Measurements from ENCODE around the gene VLDLR.

The VLDLR gene

DNA sequence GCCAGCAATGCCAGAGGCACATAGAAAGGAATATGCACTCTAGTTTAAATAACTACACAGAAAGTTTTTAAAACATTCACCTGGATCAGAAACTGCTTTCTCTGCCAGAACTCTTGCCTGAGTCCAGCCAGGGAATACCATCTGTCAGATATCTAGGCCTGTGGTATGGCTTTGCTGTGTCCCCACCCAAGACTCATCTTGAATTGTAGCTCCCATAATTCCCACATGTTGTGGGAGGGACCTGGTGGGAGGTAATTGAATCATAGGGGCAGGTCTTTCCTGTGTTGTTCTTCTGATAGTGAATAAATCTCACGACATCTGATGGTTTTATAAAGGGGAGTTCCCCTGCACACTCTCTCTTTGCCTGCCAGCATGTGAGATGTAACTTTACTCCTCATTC is 54.2 kb downstream of the VLDLR start:
- H3K9ac ChIP-seq (ENCODE audit: low read length), result no peak overlapping the region
- no peak overlapping the region for H3K4me3 ChIP-seq (ENCODE audit: low read length)
- no peaks in the 10 kb centered on the region for H3K9me3 ChIP-seq (ENCODE audit: control insufficient read depth, low read length)
- H3K27me3 ChIP-seq (ENCODE audit: control insufficient read depth, insufficient read depth, low read length), result no peaks in the 10 kb centered on the region
- H3K36me3 ChIP-seq (ENCODE audit: control insufficient read depth, insufficient read depth, low read length), result no peaks in the 10 kb centered on the region
- peaks cover 12% of the 10 kb centered on the region for H3K4me1 ChIP-seq (ENCODE audit: control insufficient read depth, insufficient read depth, low read length)

DNA sequence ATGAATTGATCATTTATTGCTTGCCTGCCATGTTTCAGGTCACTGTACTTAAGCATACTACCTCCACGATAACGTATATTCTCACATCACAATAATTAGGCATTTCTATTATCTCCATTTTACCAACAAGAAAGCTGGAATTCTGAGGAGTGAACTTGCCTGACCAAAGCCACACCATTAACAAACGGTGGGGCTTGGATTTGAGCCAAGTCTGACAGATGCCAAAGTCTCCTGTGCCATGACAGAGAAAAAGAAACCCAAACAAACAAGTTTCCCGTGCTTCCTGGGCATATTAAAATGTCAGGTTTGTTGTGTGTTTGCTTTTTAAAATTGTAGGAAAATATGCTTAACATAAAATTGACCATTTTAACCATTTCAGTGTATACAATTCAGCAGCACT is 54.9 kb downstream of the VLDLR start:
- no peaks in the 10 kb centered on the region for H3K27me3 ChIP-seq (ENCODE audit: control insufficient read depth, insufficient read depth, low read length)
- H3K9ac ChIP-seq (ENCODE audit: low read length), result no peak overlapping the region
- H3K9me3 ChIP-seq (ENCODE audit: control insufficient read depth, low read length), result no peaks in the 10 kb centered on the region
- no peaks in the 10 kb centered on the region for H3K36me3 ChIP-seq (ENCODE audit: control insufficient read depth, insufficient read depth, low read length)
- peaks cover 12% of the 10 kb centered on the region for H3K4me1 ChIP-seq (ENCODE audit: control insufficient read depth, insufficient read depth, low read length)
- H3K4me3 ChIP-seq (ENCODE audit: low read length), result no peak overlapping the region

DNA sequence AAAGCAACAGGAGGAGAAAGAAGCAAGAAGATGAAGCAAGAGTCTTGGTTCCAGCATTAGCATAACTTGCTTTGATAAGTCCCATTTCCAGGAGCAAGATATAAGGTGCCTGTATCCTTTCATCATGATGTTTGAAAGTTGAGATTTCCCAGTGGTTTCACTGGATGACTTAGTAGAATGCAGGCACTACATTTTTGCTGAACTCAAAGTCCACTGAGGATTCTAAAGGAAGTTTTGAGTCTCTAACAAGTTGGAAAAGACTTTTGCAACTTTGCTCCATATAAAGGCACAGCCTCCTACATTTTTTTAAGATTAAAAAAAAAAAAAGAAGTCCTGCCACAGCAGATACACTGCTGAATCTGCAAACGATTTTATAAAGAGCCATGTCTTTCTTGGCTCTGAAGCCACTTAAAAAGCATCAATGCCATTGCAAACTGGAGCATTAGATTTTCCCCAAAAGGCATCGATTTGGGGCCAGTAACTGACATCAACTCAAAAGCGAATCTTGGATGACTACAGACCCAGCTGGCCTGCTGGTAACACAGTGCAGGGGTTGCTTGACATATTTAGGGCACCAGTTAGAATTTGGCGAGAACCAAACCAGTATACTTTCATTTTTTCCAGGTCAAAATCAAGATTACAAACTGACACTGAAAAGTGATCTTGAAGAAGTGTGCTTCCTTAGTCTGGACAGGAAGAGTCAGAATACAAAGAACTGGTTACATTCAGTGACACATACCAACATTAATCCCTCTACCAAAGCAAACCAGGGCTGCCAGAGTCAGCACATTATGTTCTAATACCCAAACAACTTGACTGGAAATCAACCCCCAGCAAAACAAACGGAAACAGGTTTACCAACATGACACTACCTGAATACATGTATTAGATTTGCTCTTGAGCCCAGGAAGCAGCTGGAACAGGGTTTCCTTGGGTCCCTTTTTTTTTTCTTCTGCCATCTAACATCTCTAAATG is 56.6 kb downstream of the VLDLR start:
- Histone ChIP-seq H3K27me3 (ENCODE audit: control insufficient read depth, insufficient read depth, low read length) (no peaks in the 10 kb centered on the region), H3K9me3 (ENCODE audit: control insufficient read depth, low read length) (no peaks in the 10 kb centered on the region), H3K4me3 (ENCODE audit: low read length) (no peak overlapping the region), H3K36me3 (ENCODE audit: control insufficient read depth, insufficient read depth, low read length) (no peaks in the 10 kb centered on the region), H3K9ac (ENCODE audit: low read length) (no peak overlapping the region), H3K4me1 (ENCODE audit: control insufficient read depth, insufficient read depth, low read length) (peaks cover 12% of the 10 kb centered on the region)

DNA sequence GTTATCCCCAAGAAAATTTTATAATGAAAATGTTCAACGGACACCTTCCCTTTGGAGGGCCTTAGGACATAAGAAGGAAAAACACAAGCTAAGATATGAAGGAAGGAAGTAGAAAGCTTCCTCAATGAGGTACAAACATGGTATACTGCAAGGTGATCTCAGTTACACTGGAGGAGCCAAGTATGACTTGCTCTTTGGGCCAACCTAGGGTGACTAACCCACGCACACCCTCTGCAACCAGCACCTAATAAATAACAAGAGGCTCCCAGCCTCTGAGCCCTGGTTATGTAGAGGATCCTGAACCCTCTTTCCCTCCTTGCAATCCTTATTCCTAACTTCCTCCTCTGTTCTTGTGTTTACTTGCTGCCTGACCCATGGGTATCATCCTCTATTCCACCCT is 57.4 kb downstream of the VLDLR start:
- peaks cover 12% of the 10 kb centered on the region for H3K4me1 ChIP-seq (ENCODE audit: control insufficient read depth, insufficient read depth, low read length)
- H3K4me3 ChIP-seq (ENCODE audit: low read length), result no peak overlapping the region
- no peak overlapping the region for H3K9ac ChIP-seq (ENCODE audit: low read length)
- no peaks in the 10 kb centered on the region for H3K27me3 ChIP-seq (ENCODE audit: control insufficient read depth, insufficient read depth, low read length)
- no peaks in the 10 kb centered on the region for H3K36me3 ChIP-seq (ENCODE audit: control insufficient read depth, insufficient read depth, low read length)
- no peaks in the 10 kb centered on the region for H3K9me3 ChIP-seq (ENCODE audit: control insufficient read depth, low read length)

DNA sequence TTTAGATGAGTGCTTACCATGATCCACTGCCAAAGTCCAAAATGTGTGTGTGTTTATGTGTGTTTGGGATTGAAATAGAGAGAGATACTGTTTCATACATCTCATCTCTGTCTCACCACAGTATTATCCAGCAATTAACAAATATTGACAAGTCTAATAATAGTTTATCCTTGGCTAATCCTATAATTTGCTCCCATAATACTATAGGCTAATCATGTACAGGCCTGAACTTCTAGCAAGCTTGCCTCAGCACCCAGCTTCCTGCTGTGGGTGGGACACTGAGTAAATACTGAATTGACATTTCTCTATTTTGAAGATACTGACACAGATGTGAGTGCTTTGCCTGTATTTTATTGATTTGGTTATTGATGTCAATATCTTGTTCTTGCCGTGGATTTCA is 60.4 kb downstream of the VLDLR start:
- Histone ChIP-seq H3K27me3 (ENCODE audit: control insufficient read depth, insufficient read depth, low read length) (no peaks in the 10 kb centered on the region), H3K9me3 (ENCODE audit: control insufficient read depth, low read length) (no peaks in the 10 kb centered on the region), H3K36me3 (ENCODE audit: control insufficient read depth, insufficient read depth, low read length) (no peaks in the 10 kb centered on the region), H3K4me1 (ENCODE audit: control insufficient read depth, insufficient read depth, low read length) (no peaks in the 10 kb centered on the region), H3K9ac (ENCODE audit: low read length) (no peak overlapping the region), H3K4me3 (ENCODE audit: low read length) (no peak overlapping the region)

DNA sequence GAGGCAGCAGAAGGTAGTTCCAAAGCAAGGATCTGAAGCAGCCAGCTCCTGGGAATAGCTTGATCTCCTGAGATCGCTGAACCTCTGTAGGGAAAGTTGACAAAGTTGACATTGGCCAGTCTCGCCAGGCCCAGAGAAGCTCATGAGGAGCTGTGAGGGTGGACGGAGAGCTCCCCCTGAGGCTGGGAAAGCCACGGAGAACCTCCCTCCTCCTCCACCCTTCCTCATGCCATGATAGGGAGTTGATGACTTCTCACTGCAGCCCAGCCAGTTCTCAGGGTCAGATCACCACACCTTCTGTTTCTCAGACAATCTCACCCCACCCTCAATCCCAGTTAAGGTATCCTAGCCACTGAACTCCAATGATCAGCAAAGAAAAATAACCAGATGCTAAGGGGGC is 65.3 kb downstream of the VLDLR start:
- no peaks in the 10 kb centered on the region for H3K4me1 ChIP-seq (ENCODE audit: control insufficient read depth, insufficient read depth, low read length)
- H3K9me3 ChIP-seq (ENCODE audit: control insufficient read depth, low read length), result no peaks in the 10 kb centered on the region
- no peak overlapping the region for H3K9ac ChIP-seq (ENCODE audit: low read length)
- no peak overlapping the region for H3K4me3 ChIP-seq (ENCODE audit: low read length)
- H3K27me3 ChIP-seq (ENCODE audit: control insufficient read depth, insufficient read depth, low read length), result no peaks in the 10 kb centered on the region
- H3K36me3 ChIP-seq (ENCODE audit: control insufficient read depth, insufficient read depth, low read length), result no peaks in the 10 kb centered on the region

DNA sequence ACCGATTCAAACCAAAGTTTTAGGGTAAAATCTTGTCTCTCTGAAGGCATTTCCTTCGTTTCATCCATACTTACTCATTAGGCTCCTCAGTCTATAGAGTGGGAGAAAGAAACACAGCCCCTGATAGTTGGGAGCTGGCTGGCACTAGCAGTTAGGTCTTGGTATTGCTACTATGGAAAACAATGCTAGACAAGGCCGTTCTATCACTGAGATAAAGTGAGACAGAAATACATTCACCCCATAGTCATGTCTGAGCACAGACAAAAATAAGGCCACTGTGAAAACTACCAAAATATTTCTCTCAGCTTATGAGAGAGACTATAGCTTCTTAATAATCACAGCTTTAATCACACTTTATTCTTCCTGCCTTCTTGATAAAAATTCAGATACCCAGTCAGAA is 67.0 kb downstream of the VLDLR start:
- H3K27me3 ChIP-seq (ENCODE audit: control insufficient read depth, insufficient read depth, low read length), result no peaks in the 10 kb centered on the region
- H3K4me3 ChIP-seq (ENCODE audit: low read length), result no peak overlapping the region
- no peaks in the 10 kb centered on the region for H3K9me3 ChIP-seq (ENCODE audit: control insufficient read depth, low read length)
- H3K9ac ChIP-seq (ENCODE audit: low read length), result no peak overlapping the region
- H3K36me3 ChIP-seq (ENCODE audit: control insufficient read depth, insufficient read depth, low read length), result no peaks in the 10 kb centered on the region
- H3K4me1 ChIP-seq (ENCODE audit: control insufficient read depth, insufficient read depth, low read length), result no peaks in the 10 kb centered on the region

DNA sequence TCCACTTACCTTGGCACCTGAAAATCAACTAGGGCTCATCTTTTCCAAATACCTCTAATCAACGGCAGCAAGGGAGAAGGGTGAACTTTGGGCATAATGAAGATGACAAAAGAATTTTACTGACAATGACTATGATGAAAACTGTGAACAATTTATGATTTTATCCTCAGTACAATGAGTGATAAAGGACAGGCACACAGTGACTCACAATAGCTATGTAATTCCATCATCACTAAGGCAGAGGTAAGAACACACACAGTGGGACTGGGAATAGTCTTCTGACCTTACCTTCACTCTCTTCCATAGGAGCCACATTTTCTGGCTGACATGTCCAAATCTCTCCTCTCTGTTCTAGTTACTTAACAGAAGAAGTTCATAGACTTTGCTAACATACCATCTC is 69.6 kb downstream of the VLDLR start:
- Histone ChIP-seq H3K9ac (ENCODE audit: low read length) (no peak overlapping the region), H3K36me3 (ENCODE audit: control insufficient read depth, insufficient read depth, low read length) (no peaks in the 10 kb centered on the region), H3K4me1 (ENCODE audit: control insufficient read depth, insufficient read depth, low read length) (no peaks in the 10 kb centered on the region), H3K9me3 (ENCODE audit: control insufficient read depth, low read length) (no peaks in the 10 kb centered on the region), H3K27me3 (ENCODE audit: control insufficient read depth, insufficient read depth, low read length) (no peaks in the 10 kb centered on the region), H3K4me3 (ENCODE audit: low read length) (no peak overlapping the region)

DNA sequence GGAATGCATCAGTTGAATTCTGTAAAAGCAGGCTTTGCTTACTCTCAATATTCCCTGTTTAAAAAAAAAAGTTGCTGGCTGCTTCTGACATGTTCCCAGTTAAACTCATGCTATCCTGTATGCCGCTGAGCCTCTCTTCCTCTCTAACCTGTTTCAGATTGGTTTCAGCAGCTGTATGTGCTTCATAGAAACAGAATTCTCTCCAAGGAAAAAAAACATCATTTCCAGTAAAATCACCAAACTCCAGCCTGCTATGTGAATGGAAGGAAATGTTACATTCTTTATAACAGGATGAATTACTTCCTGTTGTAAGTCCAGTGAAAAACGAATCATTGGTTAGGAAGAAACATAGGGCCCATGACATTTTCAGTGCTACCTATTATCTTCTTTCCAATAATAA is 70.0 kb downstream of the VLDLR start:
- Histone ChIP-seq H3K4me1 (ENCODE audit: control insufficient read depth, insufficient read depth, low read length) (no peaks in the 10 kb centered on the region), H3K36me3 (ENCODE audit: control insufficient read depth, insufficient read depth, low read length) (no peaks in the 10 kb centered on the region), H3K9me3 (ENCODE audit: control insufficient read depth, low read length) (no peaks in the 10 kb centered on the region), H3K27me3 (ENCODE audit: control insufficient read depth, insufficient read depth, low read length) (no peaks in the 10 kb centered on the region), H3K9ac (ENCODE audit: low read length) (no peak overlapping the region), H3K4me3 (ENCODE audit: low read length) (no peak overlapping the region)

DNA sequence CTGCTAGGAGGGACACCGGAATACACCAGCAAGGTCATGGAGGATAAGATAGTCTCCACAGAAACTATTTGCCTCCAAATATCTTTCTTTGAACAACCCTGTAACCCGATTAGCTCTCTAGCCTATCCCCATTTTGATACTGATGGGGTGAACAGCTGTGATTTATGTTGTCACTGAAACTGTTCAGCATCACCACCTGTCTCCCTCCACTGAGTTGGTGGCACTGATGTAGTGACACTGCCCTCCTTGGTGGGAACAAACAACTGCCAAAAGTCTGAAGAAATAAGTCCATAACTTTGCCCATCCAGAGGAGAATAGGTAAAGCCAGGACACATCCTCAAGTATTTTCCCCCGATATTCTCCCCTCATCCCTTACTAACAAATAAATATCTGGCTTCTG is 71.5 kb downstream of the VLDLR start:
- Histone ChIP-seq H3K4me1 (ENCODE audit: control insufficient read depth, insufficient read depth, low read length) (no peaks in the 10 kb centered on the region), H3K4me3 (ENCODE audit: low read length) (no peak overlapping the region), H3K36me3 (ENCODE audit: control insufficient read depth, insufficient read depth, low read length) (no peaks in the 10 kb centered on the region), H3K9ac (ENCODE audit: low read length) (no peak overlapping the region), H3K9me3 (ENCODE audit: control insufficient read depth, low read length) (no peaks in the 10 kb centered on the region), H3K27me3 (ENCODE audit: control insufficient read depth, insufficient read depth, low read length) (no peaks in the 10 kb centered on the region)

DNA sequence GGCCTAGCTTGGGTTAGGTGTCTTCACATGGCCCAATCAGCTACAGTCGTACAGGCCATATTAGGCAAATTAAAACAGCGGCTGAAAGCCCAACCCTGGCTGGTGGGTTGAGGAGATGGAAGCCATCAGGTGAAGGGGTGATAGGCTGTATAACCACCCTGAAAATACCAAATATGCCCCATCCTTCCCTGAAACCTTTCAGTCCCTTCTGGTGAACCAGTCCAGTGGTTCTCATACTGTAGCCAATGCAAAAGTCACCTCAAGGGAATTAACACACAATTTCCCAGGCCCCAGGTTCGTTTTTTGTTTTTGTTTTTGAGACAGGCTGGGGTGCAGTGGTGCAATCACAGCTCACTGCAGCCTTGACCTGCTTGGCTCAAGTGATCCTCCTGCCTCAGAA is 75.9 kb downstream of the VLDLR start:
- H3K9me3 ChIP-seq (ENCODE audit: control insufficient read depth, low read length), result no peaks in the 10 kb centered on the region

DNA sequence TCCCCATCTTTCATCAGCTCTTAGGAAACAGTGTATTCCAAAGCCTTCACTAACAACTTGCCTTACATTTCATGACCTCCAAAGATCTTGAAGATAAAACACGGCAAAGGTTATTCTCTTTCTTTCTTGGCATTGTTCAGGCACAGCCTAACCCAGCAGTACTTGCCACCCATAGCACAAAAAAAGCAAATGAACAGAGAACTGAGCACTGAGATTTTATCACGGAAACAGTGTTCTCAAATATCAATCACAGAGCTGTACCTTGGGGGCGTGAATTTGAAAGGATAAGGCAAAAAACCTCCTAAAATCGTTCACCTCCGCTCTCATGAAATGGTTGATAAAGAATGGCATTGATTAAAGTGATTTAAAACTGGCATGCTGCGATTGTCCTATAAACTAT is 78.8 kb downstream of the VLDLR start:
- no peaks in the 10 kb centered on the region for H3K36me3 ChIP-seq (ENCODE audit: control insufficient read depth, insufficient read depth, low read length)
- H3K9ac ChIP-seq (ENCODE audit: low read length), result no peak overlapping the region
- H3K4me3 ChIP-seq (ENCODE audit: low read length), result no peak overlapping the region
- H3K27me3 ChIP-seq (ENCODE audit: control insufficient read depth, insufficient read depth, low read length), result no peaks in the 10 kb centered on the region
- H3K4me1 ChIP-seq (ENCODE audit: control insufficient read depth, insufficient read depth, low read length), result no peaks in the 10 kb centered on the region
- no peaks in the 10 kb centered on the region for H3K9me3 ChIP-seq (ENCODE audit: control insufficient read depth, low read length)

More for the DNA sequence above, 75.9 kb downstream of the VLDLR start:
- H3K36me3 ChIP-seq (ENCODE audit: control insufficient read depth, insufficient read depth, low read length), result no peaks in the 10 kb centered on the region
- no peaks in the 10 kb centered on the region for H3K27me3 ChIP-seq (ENCODE audit: control insufficient read depth, insufficient read depth, low read length)
- H3K4me1 ChIP-seq (ENCODE audit: control insufficient read depth, insufficient read depth, low read length), result no peaks in the 10 kb centered on the region
- no peak overlapping the region for H3K9ac ChIP-seq (ENCODE audit: low read length)
- H3K4me3 ChIP-seq (ENCODE audit: low read length), result no peak overlapping the region

Data from mucosa of stomach (tissue), 1 donor.